Common myeloid progenitor, CD34-positive (primary cell): ENCODE results near the gene PEMT.

ENCODE experiments used
- CTCF ChIA-PET: fragments of 350-600 bp; sonication (Branson Sonifier 250); formaldehyde crosslinking; loops from one replicate; lab custom pipeline; 2021; ENCODE audit warnings: antibody characterized with exemption; lab: Charles Lee
- POLR2A ChIA-PET: fragments of 350-600 bp; sonication (Branson Sonifier 250); formaldehyde crosslinking; loops from one replicate; lab custom pipeline; 2021; ENCODE audit warnings: antibody characterized with exemption; lab: Charles Lee
- DNase-seq, 3 donors: peaks; one replicate each; pipeline versions ENCODE4 v3.0.0 to v3.0.0-alpha.2; 2013
- H3K27ac ChIP-seq, 2 experiments: 1 replicate in 1 of 2; 2 replicates in 1 of 2; pipeline ENCODE4 v1.7.0; 2013; ENCODE audit warnings: inconsistent platforms in 2 of 2, low read length in 2 of 2, mild to moderate bottlenecking in 2 of 2, low read depth in 1 of 2, moderate library complexity in 1 of 2; ENCODE audit not compliant: severe bottlenecking in 2 of 2, insufficient read depth in 1 of 2, poor library complexity in 1 of 2
- H3K27me3 ChIP-seq, 5 experiments: replicated peaks in 2 of 5; 1 replicate in 3 of 5; 2 replicates in 2 of 5; pipeline versions ENCODE4 v1.6.1 to v1.7.0; 2013; ENCODE audit warnings: low read length in 4 of 5, mild to moderate bottlenecking in 2 of 5, moderate library complexity in 2 of 5, inconsistent platforms in 1 of 5; ENCODE audit not compliant: insufficient read depth in 5 of 5, control insufficient read depth in 4 of 5
- H3K36me3 ChIP-seq, 4 experiments: 1 replicate in 2 of 4; 2 replicates in 2 of 4; pipeline versions ENCODE4 v1.6.1 to v1.7.0; 2013; ENCODE audit warnings: low read length in 3 of 4, control low read depth in 1 of 4, mild to moderate bottlenecking in 1 of 4; ENCODE audit not compliant: control insufficient read depth in 4 of 4, insufficient read depth in 4 of 4
- H3K4me1 ChIP-seq, 4 experiments: 1 replicate in 3 of 4; 2 replicates in 1 of 4; pipeline versions ENCODE4 v1.6.1 to v1.7.1; 2013; ENCODE audit warnings: low read length in 3 of 4, mild to moderate bottlenecking in 3 of 4, control low read depth in 1 of 4, inconsistent platforms in 1 of 4, moderate library complexity in 1 of 4; ENCODE audit not compliant: control insufficient read depth in 4 of 4, insufficient read depth in 4 of 4; ENCODE audit errors: control extremely low read depth in 1 of 4
- H3K4me3 ChIP-seq, 7 experiments: 1 replicate in 4 of 7; 2 replicates in 3 of 7; pipeline versions ENCODE4 v1.5.1 to v1.7.0; 2013; ENCODE audit warnings: mild to moderate bottlenecking in 7 of 7, low read length in 6 of 7, moderate library complexity in 6 of 7, inconsistent platforms in 2 of 7, low read depth in 2 of 7, control low read depth in 1 of 7; ENCODE audit not compliant: insufficient read depth in 4 of 7, control insufficient read depth in 1 of 7; ENCODE audit errors: extremely low read depth in 1 of 7
- H3K9me3 ChIP-seq, 5 experiments: 1 replicate in 4 of 5; 2 replicates in 1 of 5; pipeline versions ENCODE4 v1.6.1 to v1.7.1; 2013; ENCODE audit warnings: low read length in 4 of 5, mild to moderate bottlenecking in 2 of 5, inconsistent platforms in 1 of 5, low read depth in 1 of 5, moderate library complexity in 1 of 5; ENCODE audit not compliant: control insufficient read depth in 4 of 5, insufficient read depth in 2 of 5; ENCODE audit errors: control extremely low read depth in 1 of 5
- WGBS: methylation state at CpG from one replicate; pipeline ENCODE4 v1.1.5; 2013; ENCODE audit not compliant: insufficient coverage; 5-methylcytosine and 5-hydroxymethylcytosine counted together

Gene PEMT

DNA sequence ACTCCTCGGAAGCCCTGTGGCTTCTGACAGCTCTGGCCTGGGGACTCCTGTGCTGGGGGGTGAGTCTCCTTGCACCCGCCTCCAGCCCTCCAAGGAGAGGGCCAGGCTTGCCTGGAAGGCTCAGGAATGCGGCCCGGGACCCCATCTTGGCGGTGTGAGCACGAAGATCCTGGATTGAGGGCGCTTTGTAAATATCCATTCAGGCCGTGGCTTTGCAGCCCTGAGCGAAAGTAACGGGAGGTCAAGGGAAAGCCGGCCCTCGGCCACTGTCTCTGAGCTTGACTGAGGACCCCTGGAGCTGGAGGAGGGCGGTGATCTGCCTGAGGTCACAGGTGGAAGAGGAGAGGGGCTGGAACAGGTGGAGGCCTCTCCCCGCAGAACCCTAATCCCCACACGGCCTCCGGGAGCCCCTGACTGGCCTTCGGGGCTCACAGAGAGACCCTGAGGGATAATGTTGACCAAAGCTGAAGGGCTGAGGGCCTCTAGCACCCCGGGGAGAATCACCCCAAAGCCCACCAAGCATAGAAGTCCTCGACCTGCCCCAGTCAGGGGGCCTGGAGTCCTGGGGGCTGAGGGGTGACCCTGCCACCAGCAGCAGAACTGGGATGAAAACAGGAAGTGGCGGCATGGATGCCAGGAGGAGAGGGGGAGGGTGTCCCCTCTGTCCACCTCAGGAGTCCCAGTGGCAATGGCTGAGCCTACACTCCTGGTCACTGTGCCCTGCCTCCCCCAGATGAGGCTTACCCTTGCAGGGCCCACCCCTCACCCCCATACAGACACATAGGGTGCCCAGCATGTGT lies 87.0 kb downstream of the PEMT start:
- ChIA-PET POLR2A (no interaction called here), CTCF (interaction anchor here (0.8 to 1.3 kb wide), 3 partner anchors 14 to 138 kb away, joined by 3 to 5 read pairs (median 4); no protein-coding TSS in a partner anchor)
- Histone ChIP-seq H3K36me3 (no peaks in the 10 kb centered on the region), H3K9me3 (no peaks in the 10 kb centered on the region), H3K27me3 (no peaks in the 10 kb centered on the region), H3K27ac (no peak overlapping the region), H3K4me3 (no peak overlapping the region), H3K4me1 (peaks cover 0 to 15% (median 7%) of the 10 kb centered on the region in 4 experiments)
- DNase-seq: no peak
- WGBS: 91% methylated on average over 20 of the region's 20 CpGs

DNA sequence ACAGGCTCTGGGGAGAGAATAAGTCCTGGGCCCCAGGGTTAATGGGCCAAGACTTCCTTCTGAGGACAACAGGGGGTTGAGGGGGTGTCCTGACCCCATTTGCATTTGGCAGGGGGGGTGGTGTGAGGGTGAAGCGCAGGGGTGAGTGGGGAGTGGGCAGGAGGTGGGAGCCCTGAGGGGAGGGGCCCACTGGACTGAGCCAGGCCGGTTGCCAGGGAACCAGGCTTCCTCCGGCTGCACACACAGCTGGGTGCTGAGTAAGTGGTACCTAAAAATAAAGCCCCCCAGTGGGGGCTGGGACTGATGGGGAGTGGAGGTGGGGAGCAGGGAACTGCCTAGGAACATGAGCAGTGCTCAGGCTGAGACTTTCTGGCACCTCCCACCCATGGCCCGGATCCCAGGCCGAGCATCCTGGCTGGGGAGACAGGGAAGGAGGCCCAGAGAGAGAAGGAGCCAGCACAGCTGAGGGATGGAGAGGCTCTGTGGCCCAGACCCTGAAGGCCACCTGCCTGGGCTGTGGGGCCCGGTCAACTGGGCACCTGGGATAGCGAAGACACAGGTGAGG lies 87.9 kb downstream of the PEMT start:
- ChIA-PET CTCF (no interaction called here), POLR2A (no interaction called here)
- Histone ChIP-seq H3K9me3 (no peaks in the 10 kb centered on the region), H3K27ac (no peak overlapping the region), H3K4me1 (peaks cover 0 to 9% (median 2%) of the 10 kb centered on the region in 4 experiments), H3K36me3 (no peaks in the 10 kb centered on the region), H3K4me3 (no peak overlapping the region), H3K27me3 (no peaks in the 10 kb centered on the region)
- 93% methylated on average over 4 of the region's 7 CpGs for WGBS
- no peak for DNase-seq

DNA sequence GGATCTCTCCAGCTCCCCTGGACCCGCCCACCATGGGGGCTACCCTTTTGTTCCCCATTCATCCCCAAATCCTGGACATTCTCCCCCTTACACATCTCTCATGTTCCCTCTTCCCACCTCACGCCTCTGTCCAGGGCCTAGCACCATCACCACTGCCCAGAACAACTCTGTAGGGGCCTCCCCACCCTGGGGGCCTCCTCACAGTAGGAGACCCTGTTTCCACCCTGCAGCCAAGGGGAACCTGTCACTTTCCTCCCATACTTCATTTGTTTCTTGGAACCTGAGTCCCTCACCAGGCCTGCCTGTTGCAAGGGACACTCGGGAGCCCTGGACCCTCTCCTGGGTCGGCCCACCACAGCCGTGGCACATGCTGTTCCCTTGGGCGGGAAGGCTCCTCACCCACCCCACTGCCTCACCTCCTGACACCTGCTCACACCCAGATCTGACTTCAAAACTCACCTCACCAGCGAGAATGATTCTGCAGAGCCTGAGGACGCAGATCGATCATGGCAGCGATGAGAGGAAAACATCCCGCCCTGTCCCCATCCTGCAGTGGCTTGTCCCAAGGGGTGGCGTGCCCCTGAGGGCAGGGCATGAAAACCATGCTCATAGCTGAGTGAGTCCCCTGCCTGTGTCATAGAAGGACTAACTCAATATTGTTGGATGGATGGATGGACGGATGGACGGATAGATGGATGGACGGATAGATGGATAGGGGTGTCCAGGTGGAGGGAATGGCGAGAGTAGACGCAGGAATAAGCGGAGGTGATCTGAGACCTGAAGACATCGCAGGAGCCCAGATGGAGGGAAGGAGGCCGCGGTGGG lies 88.6 kb downstream of the PEMT start:
- ChIA-PET CTCF (no interaction called here), POLR2A (no interaction called here)
- Histone ChIP-seq H3K27me3 (no peaks in the 10 kb centered on the region), H3K4me3 (no peak overlapping the region), H3K27ac (no peak overlapping the region), H3K9me3 (no peaks in the 10 kb centered on the region), H3K36me3 (no peaks in the 10 kb centered on the region), H3K4me1 (peaks cover 0 to 9% (median 2%) of the 10 kb centered on the region in 4 experiments)
- no peak for DNase-seq
- WGBS: 96% methylated on average over 20 of the region's 21 CpGs

DNA sequence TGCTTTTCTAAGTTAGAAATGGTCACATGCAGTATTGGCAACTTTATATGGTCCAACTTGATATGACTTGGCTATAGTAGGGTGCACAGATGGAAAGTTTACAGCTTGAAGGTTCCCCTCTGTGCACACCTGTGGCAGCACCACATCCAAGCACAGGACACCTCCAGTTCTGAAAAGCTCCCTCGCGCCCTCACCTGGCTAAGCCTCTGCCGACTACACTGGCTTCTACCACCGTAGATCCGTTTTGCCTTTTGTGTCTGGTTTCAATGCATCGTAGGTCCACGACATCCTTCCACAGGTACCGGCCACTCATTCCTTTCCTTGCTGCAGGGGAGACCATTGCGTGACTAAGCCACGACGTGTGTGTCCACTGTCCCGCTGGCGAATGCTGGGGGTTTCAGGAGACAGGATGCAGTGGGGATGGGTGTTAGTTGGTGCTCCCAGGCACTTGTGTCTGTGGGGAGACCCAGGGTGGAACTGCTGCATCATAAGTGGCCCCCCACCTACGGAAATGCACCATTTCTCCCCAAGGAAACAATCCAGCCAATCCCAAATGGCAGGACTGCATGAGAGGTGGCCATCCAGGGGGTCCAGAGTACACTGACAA lies 90.4 kb downstream of the PEMT start:
- H3K4me1 ChIP-seq: peaks cover 0 to 8% (median 7%) of the 10 kb centered on the region in 4 experiments
- POLR2A ChIA-PET: no interaction called here
- no peak for DNase-seq
- no peak overlapping the region for H3K4me3 ChIP-seq
- WGBS: 61% methylated on average over 8 of the region's 14 CpGs
- no peak overlapping the region for H3K27ac ChIP-seq
- no peaks in the 10 kb centered on the region for H3K36me3 ChIP-seq
- CTCF ChIA-PET: interaction anchor here (0.7 to 3.1 kb wide), 6 partner anchors 9 to 156 kb away, joined by 3 to 18 read pairs (median 3); no protein-coding TSS in a partner anchor
- no peaks in the 10 kb centered on the region for H3K9me3 ChIP-seq
- H3K27me3 ChIP-seq: peaks cover 0 to under 1% (median 0%) of the 10 kb centered on the region in 5 experiments

DNA sequence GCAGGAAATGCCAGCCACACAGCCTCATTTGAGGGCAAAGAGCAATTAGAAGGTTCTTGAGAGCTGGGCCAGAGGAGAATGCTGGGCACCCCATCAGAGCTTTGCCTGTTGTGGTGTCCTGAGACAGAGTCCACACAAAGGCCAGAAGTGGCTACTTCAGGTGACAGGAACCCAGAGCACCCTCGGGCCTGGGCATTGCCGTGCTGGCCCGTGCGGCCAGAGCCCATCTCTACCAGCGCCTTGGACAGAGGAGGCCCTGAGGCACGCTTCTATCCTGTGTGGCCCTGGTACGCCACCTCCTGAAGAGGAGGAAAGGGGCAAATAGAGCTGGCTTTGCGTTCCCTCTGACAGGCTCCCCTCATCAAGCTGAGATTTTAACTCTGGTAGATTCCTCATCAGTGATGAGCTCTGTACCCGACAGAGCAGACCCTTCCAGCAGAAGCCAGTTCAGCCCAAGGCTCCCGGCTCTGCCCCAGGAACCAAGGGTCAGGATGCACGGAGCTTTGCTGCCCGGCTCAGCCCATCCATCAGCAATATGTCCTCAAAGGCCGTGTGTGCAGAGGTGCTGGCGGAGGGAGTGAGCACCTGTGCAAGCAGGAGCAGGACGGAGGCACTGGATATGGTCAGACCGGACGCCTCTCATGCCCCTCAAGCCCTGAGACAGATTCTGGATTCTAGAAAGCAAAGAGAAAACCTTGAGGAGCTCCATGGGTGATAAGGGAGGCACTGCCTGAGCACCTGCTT lies 91.9 kb downstream of the PEMT start:
- Histone ChIP-seq H3K4me3 (no peak overlapping the region), H3K27ac (no peak overlapping the region), H3K36me3 (no peaks in the 10 kb centered on the region), H3K9me3 (no peaks in the 10 kb centered on the region), H3K4me1 (peaks cover 0 to 23% (median 20%) of the 10 kb centered on the region in 4 experiments), H3K27me3 (peaks cover 0 to 15% (median 4%) of the 10 kb centered on the region in 5 experiments)
- DNase-seq: no peak
- WGBS: 88% methylated on average over 13 of the region's 17 CpGs
- ChIA-PET POLR2A (interaction anchor here (0.6 to 0.7 kb wide), 2 partner anchors 11 to 70 kb away, joined by 4 read pairs; no protein-coding TSS in a partner anchor), CTCF (interaction anchor here (1.0 to 5.6 kb wide), 5 partner anchors 9 to 145 kb away, joined by 3 to 41 read pairs (median 5); no protein-coding TSS in a partner anchor)
